HepG2 (cell line): ENCODE data around the gene FBXL22. TPM values are rescaled to one million over a fixed set of nuclear protein-coding genes. Genes with fewer than 3 reads are reported as not detected.

ENCODE experiments used
- AHR ChIP-seq: IDR thresholded peaks from 2 replicates; pipeline ENCODE4 v1.6.1; 2018; ENCODE audit warnings: missing genetic modification reagents, missing compliant biosample characterization
- AKAP8 ChIP-seq: sonication (generic); formaldehyde crosslinking; IDR thresholded peaks from 2 replicates; pipeline ENCODE4 v1.5.1; 2020; ENCODE audit warnings: mild to moderate bottlenecking, missing genetic modification reagents
- BHLHE40 ChIP-seq: IDR thresholded peaks from 2 replicates; pipeline ENCODE4 v1.6.1; 2011; ENCODE audit warnings: low read length, improper control_type of control experiment
- CBX2 ChIP-seq, 2 experiments: fragments of 200-600 bp in 1 of 2; sonication (generic); formaldehyde crosslinking in 1 of 2; IDR thresholded peaks; 2 replicates each; pipeline versions ENCODE4 v1.7.0 to v1.8.1; 2018 to 2022; ENCODE audit warnings: low read depth in 2 of 2, low read length in 1 of 2, mild to moderate bottlenecking in 1 of 2, missing genetic modification reagents in 1 of 2
- CREB1 ChIP-seq, 2 experiments: fragments of 450-650 bp in 1 of 2; IDR thresholded peaks; 2 replicates each; pipeline ENCODE4 v1.6.1; 2016 to 2017; ENCODE audit warnings: control low read depth in 1 of 2, mild to moderate bottlenecking in 1 of 2, missing compliant biosample characterization in 1 of 2, missing genetic modification characterization in 1 of 2
- GABPB1 ChIP-seq: IDR thresholded peaks from 2 replicates; pipeline ENCODE4 v1.6.1; 2016; ENCODE audit warnings: mild to moderate bottlenecking, missing genetic modification reagents, moderate library complexity, missing compliant biosample characterization
- HNRNPK ChIP-seq: fragments of 200-400 bp; formaldehyde crosslinking; IDR thresholded peaks from 2 replicates; pipeline ENCODE4 v1.6.1; 2018; ENCODE audit warnings: low read length, low read depth, moderate library complexity, mild to moderate bottlenecking; ENCODE audit not compliant: poor library complexity, severe bottlenecking
- MAFF ChIP-seq: IDR thresholded peaks from 2 replicates; pipeline ENCODE4 v1.6.1; 2011; ENCODE audit warnings: low read depth, low read length, improper control_type of control experiment
- PBX2 ChIP-seq: IDR thresholded peaks from 2 replicates; pipeline ENCODE4 v1.6.1; 2016; ENCODE audit warnings: control low read depth
- PLRG1 ChIP-seq: fragments of 450-650 bp; conservative IDR thresholded peaks from 2 replicates; pipeline ENCODE4 v1.6.1; 2016
- PRDM10 ChIP-seq: sonication (generic); formaldehyde crosslinking; IDR thresholded peaks from 2 replicates; pipeline ENCODE4 v1.4.0; 2020; ENCODE audit warnings: low read depth, missing genetic modification reagents
- RBM39 ChIP-seq: fragments of 200-400 bp; formaldehyde crosslinking; IDR thresholded peaks from one replicate; pipeline ENCODE4 v1.6.1; 2018; ENCODE audit warnings: antibody characterized with exemption, mild to moderate bottlenecking, low read depth, low read length; ENCODE audit not compliant: poor library complexity, severe bottlenecking
- SUZ12 ChIP-seq: fragments of 150-350 bp; IDR thresholded peaks from 2 replicates; pipeline ENCODE4 v1.6.1; 2014; ENCODE audit warnings: low read depth, low read length
- ZNF232 ChIP-seq: sonication (generic); formaldehyde crosslinking; IDR thresholded peaks from 2 replicates; pipeline ENCODE4 v1.4.0; 2020; ENCODE audit warnings: missing genetic modification reagents, borderline replicate concordance
- ZNF350 ChIP-seq: sonication (generic); formaldehyde crosslinking; IDR thresholded peaks from 2 replicates; pipeline ENCODE4 v1.4.0; 2020; ENCODE audit warnings: mild to moderate bottlenecking, low read depth, missing genetic modification reagents, borderline replicate concordance
- ZNF430 ChIP-seq: sonication (generic); formaldehyde crosslinking; IDR thresholded peaks from 2 replicates; pipeline ENCODE4 v1.9.0; 2021; ENCODE audit warnings: mild to moderate bottlenecking, missing genetic modification reagents
- ZNF564 ChIP-seq: sonication (generic); formaldehyde crosslinking; IDR thresholded peaks from 2 replicates; pipeline ENCODE4 v1.8.1; 2023; ENCODE audit warnings: mild to moderate bottlenecking, missing genetic modification reagents
- ZNF616 ChIP-seq: sonication (generic); formaldehyde crosslinking; IDR thresholded peaks from 2 replicates; pipeline ENCODE4 v1.5.0; 2020; ENCODE audit warnings: low read depth, mild to moderate bottlenecking, missing genetic modification reagents
- ZNF678 ChIP-seq: sonication (generic); formaldehyde crosslinking; IDR thresholded peaks from 2 replicates; pipeline ENCODE4 v1.4.0; 2020; ENCODE audit warnings: mild to moderate bottlenecking, missing genetic modification reagents
- ZNF737 ChIP-seq: sonication (generic); formaldehyde crosslinking; IDR thresholded peaks from 2 replicates; pipeline ENCODE4 v1.5.0; 2020; ENCODE audit warnings: missing genetic modification reagents, mild to moderate bottlenecking, borderline replicate concordance
- polyA plus RNA-seq, 8 experiments: library from polyadenylated mRNA; depleted of rRNA in 3 of 8; stranded (reverse) in 7 of 8; unstranded in 1 of 8; fragments of >200 nt; fragmentation: Illumina TruSeq in 4 of 8; extraction: Trizol in 4 of 8; gene quantifications; 2 replicates each; pipeline versions ENCODE4 v1.2.1 to v1.2.3, GENCODE V29; 2011 to 2016; ENCODE audit warnings: low read depth in 4 of 8, missing spikeins in 1 of 8, mixed read lengths in 1 of 8; ENCODE audit not compliant: insufficient read depth in 1 of 8
- total RNA-seq, 5 experiments: library from RNA; depleted of rRNA; stranded (reverse); fragments of >200 nt; fragmentation: Illumina TruSeq; extraction: Trizol; gene quantifications; 2 replicates each; pipeline ENCODE4 v1.2.3, GENCODE V29; 2016; ENCODE audit warnings: low read depth in 1 of 5
- TF ChIP-seq, protein P1 (sequence below): sonication (generic); formaldehyde crosslinking; IDR thresholded peaks from 2 replicates; pipeline ENCODE4 v1.5.0; 2020; ENCODE audit warnings: missing genetic modification reagents
- TF ChIP-seq, protein P2 (sequence below): sonication (generic); formaldehyde crosslinking; IDR thresholded peaks from 2 replicates; pipeline ENCODE4 v1.5.0; 2020; ENCODE audit warnings: mild to moderate bottlenecking, missing genetic modification reagents, borderline replicate concordance

Gene FBXL22
- total and polyA plus RNA-seq, 2 of the 13 experiments (the other 11 are each of a cell fraction or from before 2014, with no cell fraction given), result 0.15 to 0.33 TPM

GRCh38 chr15:63600616-63601025 lies 3.4 kb downstream of the FBXL22 start (continued):
- TF ChIP-seq PRDM10 (CRISPR knock-in tag) (no peak), GABPB1 (CRISPR knock-in tag) (peak; percentile 58; the same call in 1 of the 2 replicates), ZNF350 (CRISPR knock-in tag) (no peak), SUZ12 (no peak), RBM39 (no peak), ZNF564 (CRISPR knock-in tag) (peak; percentile 73; the same call in 1 of the 2 replicates), CREB1 (IDR thresholded peaks at IDR 0.05) (peak; percentile 78; the same call in 1 of the 2 replicates), CREB1 (CRISPR knock-in tag; IDR thresholded peaks at IDR 0.05) (no peak), ZNF678 (CRISPR knock-in tag) (no peak), PLRG1 (no peak), BHLHE40 (peak; percentile 84), PBX2 (CRISPR knock-in tag) (no peak), CBX2 (IDR thresholded peaks at IDR 0.05; ENCODE audit: low read depth, low read length) (no peak), CBX2 (CRISPR knock-in tag; IDR thresholded peaks at IDR 0.05; ENCODE audit: low read depth) (no peak), ZNF616 (CRISPR knock-in tag) (peak; percentile 81), ZNF737 (CRISPR knock-in tag) (no peak), AHR (no peak), ZNF232 (CRISPR knock-in tag) (peak; percentile 86), MAFF (no peak), AKAP8 (peak; percentile 82; the same call in 1 of the 2 replicates), HNRNPK (no peak), ZNF430 (CRISPR knock-in tag) (peak; percentile 65; the same call in 1 of the 2 replicates)
- TF ChIP-seq, protein P1, sequence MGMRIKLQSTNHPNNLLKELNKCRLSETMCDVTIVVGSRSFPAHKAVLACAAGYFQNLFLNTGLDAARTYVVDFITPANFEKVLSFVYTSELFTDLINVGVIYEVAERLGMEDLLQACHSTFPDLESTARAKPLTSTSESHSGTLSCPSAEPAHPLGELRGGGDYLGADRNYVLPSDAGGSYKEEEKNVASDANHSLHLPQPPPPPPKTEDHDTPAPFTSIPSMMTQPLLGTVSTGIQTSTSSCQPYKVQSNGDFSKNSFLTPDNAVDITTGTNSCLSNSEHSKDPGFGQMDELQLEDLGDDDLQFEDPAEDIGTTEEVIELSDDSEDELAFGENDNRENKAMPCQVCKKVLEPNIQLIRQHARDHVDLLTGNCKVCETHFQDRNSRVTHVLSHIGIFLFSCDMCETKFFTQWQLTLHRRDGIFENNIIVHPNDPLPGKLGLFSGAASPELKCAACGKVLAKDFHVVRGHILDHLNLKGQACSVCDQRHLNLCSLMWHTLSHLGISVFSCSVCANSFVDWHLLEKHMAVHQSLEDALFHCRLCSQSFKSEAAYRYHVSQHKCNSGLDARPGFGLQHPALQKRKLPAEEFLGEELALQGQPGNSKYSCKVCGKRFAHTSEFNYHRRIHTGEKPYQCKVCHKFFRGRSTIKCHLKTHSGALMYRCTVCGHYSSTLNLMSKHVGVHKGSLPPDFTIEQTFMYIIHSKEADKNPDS (CRISPR knock-in tag), result no peak
- TF ChIP-seq, protein P2, sequence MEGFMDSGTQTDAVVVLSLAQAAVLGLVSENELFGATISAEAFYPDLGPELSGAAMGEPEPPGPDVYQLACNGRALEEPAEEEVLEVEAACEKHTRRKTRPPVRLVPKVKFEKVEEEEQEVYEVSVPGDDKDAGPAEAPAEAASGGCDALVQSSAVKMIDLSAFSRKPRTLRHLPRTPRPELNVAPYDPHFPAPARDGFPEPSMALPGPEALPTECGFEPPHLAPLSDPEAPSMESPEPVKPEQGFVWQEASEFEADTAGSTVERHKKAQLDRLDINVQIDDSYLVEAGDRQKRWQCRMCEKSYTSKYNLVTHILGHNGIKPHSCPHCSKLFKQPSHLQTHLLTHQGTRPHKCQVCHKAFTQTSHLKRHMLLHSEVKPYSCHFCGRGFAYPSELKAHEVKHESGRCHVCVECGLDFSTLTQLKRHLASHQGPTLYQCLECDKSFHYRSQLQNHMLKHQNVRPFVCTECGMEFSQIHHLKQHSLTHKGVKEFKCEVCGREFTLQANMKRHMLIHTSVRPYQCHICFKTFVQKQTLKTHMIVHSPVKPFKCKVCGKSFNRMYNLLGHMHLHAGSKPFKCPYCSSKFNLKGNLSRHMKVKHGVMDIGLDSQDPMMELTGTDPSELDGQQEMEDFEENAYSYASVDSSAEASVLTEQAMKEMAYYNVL, result no peak
